Astrocyte (in vitro differentiated cells and primary cell): ENCODE measurements around the gene RENBP. TPM values are rescaled to one million over a fixed set of nuclear protein-coding genes. Genes with fewer than 3 reads are reported as not detected.

ENCODE experiments used
- DNase-seq: peaks from one replicate; pipeline ENCODE4 v3.0.0-alpha.2; 2010; ENCODE audit warnings: low read depth
- FAIRE-seq: peaks from 2 replicates; lab custom pipeline; 2011; peaks lifted over from hg19 to GRCh38; lab: Jason Lieb, UNC
- H2AFZ ChIP-seq: 2 replicates; pipeline ENCODE4 v1.6.0; 2012; ENCODE audit warnings: low read depth, low read length, inconsistent platforms
- H3K27ac ChIP-seq: 2 replicates; pipeline ENCODE4 v1.5.1; 2011; ENCODE audit warnings: low read depth, low read length, inconsistent platforms
- H3K27me3 ChIP-seq: 2 replicates; pipeline ENCODE4 v1.6.0; 2011; ENCODE audit warnings: low read length, inconsistent platforms; ENCODE audit not compliant: insufficient read depth
- H3K36me3 ChIP-seq: 2 replicates; pipeline ENCODE4 v1.5.1; 2011; ENCODE audit warnings: low read length, inconsistent platforms; ENCODE audit not compliant: insufficient read depth
- H3K4me1 ChIP-seq: 2 replicates; pipeline ENCODE4 v1.5.1; 2011; ENCODE audit warnings: low read length, inconsistent platforms; ENCODE audit not compliant: insufficient read depth
- H3K4me2 ChIP-seq: 2 replicates; pipeline ENCODE4 v1.6.0; 2012; ENCODE audit warnings: low read length, inconsistent platforms
- H3K4me3 ChIP-seq: 2 replicates; pipeline ENCODE4 v1.5.1; 2011; ENCODE audit warnings: low read depth, mild to moderate bottlenecking, low read length, inconsistent platforms; ENCODE audit not compliant: insufficient read depth
- H3K79me2 ChIP-seq: 2 replicates; pipeline ENCODE4 v1.6.0; 2012; ENCODE audit warnings: mild to moderate bottlenecking, low read length, inconsistent platforms; ENCODE audit not compliant: insufficient read depth
- H3K9ac ChIP-seq: 2 replicates; pipeline ENCODE4 v1.6.0; 2012; ENCODE audit warnings: mild to moderate bottlenecking, low read length, inconsistent platforms
- H3K9me3 ChIP-seq: 2 replicates; pipeline ENCODE4 v1.5.1; 2012; ENCODE audit warnings: low read depth, mild to moderate bottlenecking, low read length, inconsistent platforms; ENCODE audit not compliant: insufficient read depth
- H4K20me1 ChIP-seq: 2 replicates; pipeline ENCODE4 v1.6.0; 2012; ENCODE audit warnings: low read length, inconsistent platforms; ENCODE audit not compliant: insufficient read depth
- H3K27ac Mint-ChIP-seq: one replicate; pipeline ENCODE4 v1.8.0; 2021; ENCODE audit warnings: mild to moderate bottlenecking, mixed read lengths; ENCODE audit not compliant: unreplicated experiment
- H3K27me3 Mint-ChIP-seq: one replicate; pipeline ENCODE4 v1.8.0; 2021; ENCODE audit warnings: low read depth, mixed read lengths; ENCODE audit not compliant: unreplicated experiment
- H3K36me3 Mint-ChIP-seq: one replicate; pipeline ENCODE4 v1.8.0; 2021; ENCODE audit warnings: low read depth, mixed read lengths; ENCODE audit not compliant: unreplicated experiment
- H3K4me1 Mint-ChIP-seq: one replicate; pipeline ENCODE4 v1.8.0; 2021; ENCODE audit warnings: low read depth, mixed read lengths; ENCODE audit not compliant: unreplicated experiment
- H3K4me3 Mint-ChIP-seq: one replicate; pipeline ENCODE4 v1.8.0; 2021; ENCODE audit warnings: mild to moderate bottlenecking, moderate library complexity, mixed read lengths; ENCODE audit not compliant: unreplicated experiment
- H3K9me3 Mint-ChIP-seq: one replicate; pipeline ENCODE4 v1.8.0; 2021; ENCODE audit warnings: mild to moderate bottlenecking, mixed read lengths; ENCODE audit not compliant: unreplicated experiment
- EZH2 ChIP-seq: IDR thresholded peaks from 2 replicates; pipeline ENCODE4 v1.6.1; 2012; ENCODE audit warnings: mild to moderate bottlenecking, low read length, inconsistent platforms; ENCODE audit not compliant: insufficient read depth
- total RNA-seq: library from RNA; stranded (reverse); gene quantifications from 2 replicates; pipeline ENCODE4 v1.2.1, GENCODE V29; 2021
- TF ChIP-seq, protein P1 (sequence below): IDR thresholded peaks from 2 replicates; pipeline ENCODE4 v1.5.1; 2011; ENCODE audit warnings: low read depth, mild to moderate bottlenecking, inconsistent platforms, low read length, moderate library complexity; ENCODE audit not compliant: insufficient read depth

Gene RENBP
- total RNA-seq, 1 donor from 2014 or later: 2.2 TPM

DNA sequence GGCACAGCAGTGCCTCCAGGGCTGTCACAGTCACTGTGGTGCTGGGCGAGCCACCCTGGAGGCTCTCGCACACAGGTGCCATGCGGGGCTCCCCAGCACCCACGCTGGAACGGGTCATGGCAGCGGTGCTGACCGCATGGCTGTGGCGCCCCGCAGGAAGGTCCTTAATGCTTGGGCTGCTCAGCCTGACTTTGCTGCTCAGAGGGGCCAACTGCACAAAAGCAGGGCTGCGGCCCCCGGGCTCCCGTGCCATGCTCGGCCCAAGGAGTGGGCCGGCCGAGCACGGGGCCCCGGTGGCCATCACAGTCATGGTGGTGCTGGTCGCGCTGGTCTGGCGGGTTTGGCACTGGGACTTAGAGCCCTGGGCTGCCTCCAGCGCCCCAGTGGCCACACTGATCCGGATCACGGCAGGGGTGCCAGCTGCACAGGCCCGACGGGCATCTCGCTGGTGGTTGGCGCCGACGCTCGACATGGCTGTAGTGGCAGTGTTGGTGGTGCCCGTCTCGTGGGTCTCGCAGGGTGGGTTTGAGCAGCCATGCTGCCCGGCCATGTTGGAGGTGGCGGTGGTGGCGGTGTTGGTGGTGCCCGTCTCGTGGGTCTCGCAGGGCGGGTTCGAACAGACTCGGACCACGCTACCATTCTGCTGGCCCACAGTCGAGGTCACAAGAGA is 10.2 kb upstream of the RENBP start:
- Histone ChIP-seq H4K20me1 (no peaks in the 10 kb centered on the region), H3K36me3 (peaks cover 6% of the 10 kb centered on the region), H3K27ac (no peak overlapping the region), H3K27me3 (no peaks in the 10 kb centered on the region), H3K9me3 (no peaks in the 10 kb centered on the region), H3K4me3 (no peak overlapping the region), H2AFZ (no peak overlapping the region), H3K9ac (no peak overlapping the region), H3K79me2 (peaks cover 7% of the 10 kb centered on the region), H3K4me1 (peaks cover 4% of the 10 kb centered on the region), H3K4me2 (no peak overlapping the region)
- Mint-ChIP-seq H3K9me3 (no peaks in the 10 kb centered on the region), H3K27me3 (no peaks in the 10 kb centered on the region), H3K4me1 (peaks cover 2% of the 10 kb centered on the region), H3K4me3 (no peak overlapping the region), H3K27ac (no peak overlapping the region), H3K36me3 (peaks cover 5% of the 10 kb centered on the region)
- TF ChIP-seq, protein P1, sequence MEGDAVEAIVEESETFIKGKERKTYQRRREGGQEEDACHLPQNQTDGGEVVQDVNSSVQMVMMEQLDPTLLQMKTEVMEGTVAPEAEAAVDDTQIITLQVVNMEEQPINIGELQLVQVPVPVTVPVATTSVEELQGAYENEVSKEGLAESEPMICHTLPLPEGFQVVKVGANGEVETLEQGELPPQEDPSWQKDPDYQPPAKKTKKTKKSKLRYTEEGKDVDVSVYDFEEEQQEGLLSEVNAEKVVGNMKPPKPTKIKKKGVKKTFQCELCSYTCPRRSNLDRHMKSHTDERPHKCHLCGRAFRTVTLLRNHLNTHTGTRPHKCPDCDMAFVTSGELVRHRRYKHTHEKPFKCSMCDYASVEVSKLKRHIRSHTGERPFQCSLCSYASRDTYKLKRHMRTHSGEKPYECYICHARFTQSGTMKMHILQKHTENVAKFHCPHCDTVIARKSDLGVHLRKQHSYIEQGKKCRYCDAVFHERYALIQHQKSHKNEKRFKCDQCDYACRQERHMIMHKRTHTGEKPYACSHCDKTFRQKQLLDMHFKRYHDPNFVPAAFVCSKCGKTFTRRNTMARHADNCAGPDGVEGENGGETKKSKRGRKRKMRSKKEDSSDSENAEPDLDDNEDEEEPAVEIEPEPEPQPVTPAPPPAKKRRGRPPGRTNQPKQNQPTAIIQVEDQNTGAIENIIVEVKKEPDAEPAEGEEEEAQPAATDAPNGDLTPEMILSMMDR: no peak
- no peak for TF ChIP-seq EZH2
- DNase-seq (no peak), FAIRE-seq (no peak)

DNA sequence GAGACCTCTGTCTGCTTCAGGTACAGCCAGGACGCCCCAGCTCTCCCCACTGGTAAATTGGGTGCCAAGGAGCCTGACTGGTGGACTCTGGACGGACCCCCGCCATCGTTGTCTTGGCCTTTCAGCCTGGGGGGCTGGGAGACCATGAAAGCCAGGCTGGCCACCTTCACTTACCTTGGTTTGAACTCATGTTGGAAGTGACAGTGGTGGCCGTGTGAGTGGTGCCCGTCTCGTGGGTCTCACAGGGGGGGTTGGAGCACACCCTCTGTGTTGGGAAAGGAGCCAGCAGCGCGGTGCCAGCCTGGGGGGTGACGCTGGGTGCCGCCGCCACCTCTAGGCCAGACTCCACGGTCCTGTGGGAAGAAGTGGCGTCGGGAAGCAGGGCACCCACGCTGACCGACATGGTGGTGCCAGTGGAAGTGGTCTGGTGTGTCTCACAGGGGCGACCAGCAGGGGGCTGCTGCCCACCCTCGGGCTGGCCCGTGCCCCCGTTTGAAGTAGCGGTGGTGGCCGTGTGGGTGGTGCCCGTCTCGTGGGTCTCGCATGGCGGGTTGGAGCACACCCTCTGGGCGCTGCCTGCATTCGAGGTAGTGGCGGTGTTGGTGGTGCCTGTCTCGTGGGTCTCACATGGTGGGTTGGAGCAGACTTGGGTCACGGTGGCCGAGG is 9.6 kb upstream of the RENBP start:
- H3K27ac Mint-ChIP-seq: no peak overlapping the region
- peaks cover 6% of the 10 kb centered on the region for H3K36me3 ChIP-seq

More for the DNA sequence above, 9.6 kb upstream of the RENBP start:
- FAIRE-seq (no peak), DNase-seq (no peak)
- Histone ChIP-seq H3K27me3 (no peaks in the 10 kb centered on the region), H3K9ac (no peak overlapping the region), H3K4me3 (no peak overlapping the region), H3K4me1 (peaks cover 4% of the 10 kb centered on the region), H3K4me2 (no peak overlapping the region), H3K27ac (no peak overlapping the region), H4K20me1 (no peaks in the 10 kb centered on the region), H2AFZ (no peak overlapping the region), H3K9me3 (no peaks in the 10 kb centered on the region), H3K79me2 (peaks cover 7% of the 10 kb centered on the region)
- no peaks in the 10 kb centered on the region for H3K27me3 Mint-ChIP-seq
- TF ChIP-seq, protein P1: no peak
- TF ChIP-seq EZH2: no peak
- H3K4me3 Mint-ChIP-seq: no peak overlapping the region
- peaks cover 2% of the 10 kb centered on the region for H3K4me1 Mint-ChIP-seq
- H3K9me3 Mint-ChIP-seq: no peaks in the 10 kb centered on the region
- peaks cover 5% of the 10 kb centered on the region for H3K36me3 Mint-ChIP-seq
